ENCODE data around the gene TMEM132D. TPM values are rescaled to one million over a fixed set of nuclear protein-coding genes. Genes with fewer than 3 reads are reported as not detected.

TMEM132D gene
- polyA plus RNA-seq, 4 donors = 0.10 to 0.21 TPM; not detected in 2

DNA sequence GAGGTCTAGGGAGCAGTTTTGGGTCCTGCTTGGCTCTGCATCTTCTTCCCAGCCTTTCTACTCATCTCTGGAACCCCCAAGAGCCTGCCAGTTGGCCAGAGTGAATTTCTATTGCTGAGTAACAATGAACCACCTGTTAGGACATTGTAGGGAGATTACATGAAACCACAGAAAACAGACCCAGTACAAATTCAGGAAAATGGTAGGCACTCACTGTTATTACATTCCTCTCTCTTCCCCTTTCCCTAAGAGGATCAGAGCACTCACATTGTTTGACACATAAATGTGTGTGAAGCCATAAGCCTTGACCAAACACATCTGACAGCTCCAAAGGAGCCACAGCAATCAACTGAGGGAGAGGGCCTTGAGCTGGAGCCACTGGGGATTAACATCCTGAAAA lies 216.1 kb downstream of the TMEM132D start:
- H3K27me3 ChIP-seq (ENCODE audit: control insufficient read depth in 3 of 3, insufficient read depth in 3 of 3, low read length in 3 of 3) = no peaks in the 10 kb centered on the region
- H3K36me3 ChIP-seq (ENCODE audit: control insufficient read depth in 3 of 3, insufficient read depth in 2 of 3, low read depth in 1 of 3, low read length in 3 of 3) = no peaks in the 10 kb centered on the region
- no peaks in the 10 kb centered on the region for H3K4me1 ChIP-seq (ENCODE audit: control insufficient read depth in 3 of 3, insufficient read depth in 2 of 3, low read depth in 1 of 3, low read length in 2 of 3)
- no peak overlapping the region for H3K4me3 ChIP-seq (ENCODE audit: low read depth in 1 of 3, low read length in 3 of 3)
- peaks cover 0 to 12% of the 10 kb centered on the region in 2 donors for H3K9me3 ChIP-seq (ENCODE audit: control insufficient read depth in 2 of 2, insufficient read depth in 1 of 2, low read depth in 1 of 2, low read length in 1 of 2)
- no peak for DNase-seq
- FAIRE-seq = no peak
- no peak overlapping the region for H3K27ac ChIP-seq (ENCODE audit: low read depth in 1 of 3, low read length in 2 of 3)

DNA sequence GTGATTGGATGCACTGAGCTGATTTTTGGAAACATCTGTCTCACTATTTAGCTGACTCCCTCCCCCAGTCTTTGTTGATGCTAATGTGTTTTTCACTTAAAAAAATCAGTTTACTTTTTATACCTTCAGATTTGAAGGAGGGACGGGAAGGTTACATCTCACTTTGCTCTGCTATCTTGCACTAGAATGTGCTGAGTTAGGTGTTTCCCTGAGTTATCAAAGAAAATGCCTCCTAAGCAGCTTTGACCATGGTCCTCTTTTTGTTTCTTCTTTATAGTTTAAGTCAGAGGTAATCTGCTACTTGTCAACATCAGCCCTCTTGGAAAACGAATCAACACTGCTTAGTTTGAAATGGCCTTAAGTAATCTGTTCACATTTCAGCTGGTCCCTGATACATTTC lies 222.0 kb downstream of the TMEM132D start:
- 57 to 73% (median 60%) methylated on average over 2 of the region's 2 CpGs for WGBS, 3 donors
- Histone ChIP-seq H3K9me3 (ENCODE audit: control insufficient read depth in 2 of 2, insufficient read depth in 1 of 2, low read depth in 1 of 2, low read length in 1 of 2) (peaks cover 0 to 25% of the 10 kb centered on the region in 2 donors), H3K27me3 (ENCODE audit: control insufficient read depth in 3 of 3, insufficient read depth in 3 of 3, low read length in 3 of 3) (no peaks in the 10 kb centered on the region), H3K4me3 (ENCODE audit: low read depth in 1 of 3, low read length in 3 of 3) (no peak overlapping the region), H3K27ac (ENCODE audit: low read depth in 1 of 3, low read length in 2 of 3) (no peak overlapping the region), H3K4me1 (ENCODE audit: control insufficient read depth in 3 of 3, insufficient read depth in 2 of 3, low read depth in 1 of 3, low read length in 2 of 3) (no peaks in the 10 kb centered on the region), H3K36me3 (ENCODE audit: control insufficient read depth in 3 of 3, insufficient read depth in 2 of 3, low read depth in 1 of 3, low read length in 3 of 3) (no peaks in the 10 kb centered on the region)
- DNase-seq = no peak
- no peak for FAIRE-seq

DNA sequence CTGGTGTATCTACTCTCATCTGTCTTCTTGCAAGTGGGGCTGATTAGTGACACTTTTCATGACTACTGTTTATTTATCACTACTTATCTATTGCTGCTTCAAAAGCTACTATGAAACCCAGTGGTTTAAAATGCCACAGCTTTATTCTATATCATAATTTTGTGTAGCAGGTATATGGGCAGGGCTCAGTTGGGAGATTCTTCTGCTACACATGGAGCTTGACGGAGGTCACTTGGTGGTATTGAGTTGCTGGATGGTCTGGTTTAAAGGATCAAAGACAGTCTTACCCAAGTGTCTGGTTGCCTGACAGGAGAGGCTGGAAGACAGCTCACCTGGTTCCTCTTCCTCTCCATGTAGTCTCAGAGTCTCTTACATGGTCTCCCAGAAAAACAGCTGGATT lies 222.7 kb downstream of the TMEM132D start:
- Histone ChIP-seq H3K36me3 (ENCODE audit: control insufficient read depth in 3 of 3, insufficient read depth in 2 of 3, low read depth in 1 of 3, low read length in 3 of 3) (no peaks in the 10 kb centered on the region), H3K9me3 (ENCODE audit: control insufficient read depth in 2 of 2, insufficient read depth in 1 of 2, low read depth in 1 of 2, low read length in 1 of 2) (peaks cover 0 to 25% of the 10 kb centered on the region in 2 donors), H3K4me1 (ENCODE audit: control insufficient read depth in 3 of 3, insufficient read depth in 2 of 3, low read depth in 1 of 3, low read length in 2 of 3) (no peaks in the 10 kb centered on the region), H3K27ac (ENCODE audit: low read depth in 1 of 3, low read length in 2 of 3) (no peak overlapping the region), H3K27me3 (ENCODE audit: control insufficient read depth in 3 of 3, insufficient read depth in 3 of 3, low read length in 3 of 3) (no peaks in the 10 kb centered on the region), H3K4me3 (ENCODE audit: low read depth in 1 of 3, low read length in 3 of 3) (no peak overlapping the region)
- 81 to 89% (median 86%) methylated on average over 1 of the region's 1 CpG for WGBS, 3 donors
- DNase-seq (no peak), FAIRE-seq (no peak)

DNA sequence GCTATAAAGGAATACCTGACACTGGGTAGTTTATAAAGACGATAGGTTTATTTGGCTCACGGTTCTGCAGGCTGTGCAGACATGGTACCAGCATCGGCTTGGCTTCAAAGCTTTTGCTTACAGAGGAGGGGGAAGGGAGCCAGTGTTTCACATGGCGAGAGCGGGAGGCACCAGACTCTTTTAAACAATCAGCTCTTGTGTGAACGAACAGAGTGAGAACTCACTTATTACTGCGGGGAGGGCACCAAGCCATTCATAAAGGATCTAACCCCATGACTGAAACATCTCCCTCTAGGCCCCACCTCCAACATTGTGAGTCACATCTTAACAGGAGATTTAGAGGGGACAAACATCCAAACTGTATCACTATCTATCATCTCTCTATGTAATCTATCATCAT lies 227.4 kb downstream of the TMEM132D start:
- no peaks in the 10 kb centered on the region for H3K27me3 ChIP-seq (ENCODE audit: control insufficient read depth in 3 of 3, insufficient read depth in 3 of 3, low read length in 3 of 3)
- no peak overlapping the region for H3K27ac ChIP-seq (ENCODE audit: low read depth in 1 of 3, low read length in 2 of 3)
- 81 to 85% (median 82%) methylated on average over 7 of the region's 7 CpGs for WGBS, 3 donors
- FAIRE-seq (no peak), DNase-seq (no peak)
- no peaks in the 10 kb centered on the region for H3K4me1 ChIP-seq (ENCODE audit: control insufficient read depth in 3 of 3, insufficient read depth in 2 of 3, low read depth in 1 of 3, low read length in 2 of 3)
- H3K9me3 ChIP-seq (ENCODE audit: control insufficient read depth in 2 of 2, insufficient read depth in 1 of 2, low read depth in 1 of 2, low read length in 1 of 2) = peaks cover 0 to 6% of the 10 kb centered on the region in 2 donors
- no peaks in the 10 kb centered on the region for H3K36me3 ChIP-seq (ENCODE audit: control insufficient read depth in 3 of 3, insufficient read depth in 2 of 3, low read depth in 1 of 3, low read length in 3 of 3)
- no peak overlapping the region for H3K4me3 ChIP-seq (ENCODE audit: low read depth in 1 of 3, low read length in 3 of 3)

DNA sequence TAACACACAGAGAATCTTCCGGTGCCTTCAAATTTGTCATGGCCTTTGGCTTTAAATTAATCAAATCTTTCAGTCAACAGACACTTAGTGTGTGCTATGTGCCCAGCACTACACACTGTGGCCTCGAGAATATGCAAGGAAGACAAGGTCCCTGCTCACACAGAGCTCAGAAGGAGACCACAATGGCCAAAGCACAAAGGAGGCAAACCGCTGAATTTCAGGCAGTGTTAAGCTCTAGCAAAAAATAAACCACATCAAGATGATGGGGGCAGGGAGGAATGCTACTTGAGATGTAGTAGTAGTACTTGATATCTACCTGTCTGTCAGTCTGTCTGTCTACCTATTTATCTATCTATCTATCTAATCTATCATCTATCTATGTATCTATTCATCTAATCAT lies 227.9 kb downstream of the TMEM132D start:
- FAIRE-seq (no peak), DNase-seq (no peak)
- Histone ChIP-seq H3K36me3 (ENCODE audit: control insufficient read depth in 3 of 3, insufficient read depth in 2 of 3, low read depth in 1 of 3, low read length in 3 of 3) (no peaks in the 10 kb centered on the region), H3K27ac (ENCODE audit: low read depth in 1 of 3, low read length in 2 of 3) (no peak overlapping the region), H3K4me3 (ENCODE audit: low read depth in 1 of 3, low read length in 3 of 3) (no peak overlapping the region), H3K4me1 (ENCODE audit: control insufficient read depth in 3 of 3, insufficient read depth in 2 of 3, low read depth in 1 of 3, low read length in 2 of 3) (no peaks in the 10 kb centered on the region), H3K9me3 (ENCODE audit: control insufficient read depth in 2 of 2, insufficient read depth in 1 of 2, low read depth in 1 of 2, low read length in 1 of 2) (peaks cover 0 to 5% of the 10 kb centered on the region in 2 donors), H3K27me3 (ENCODE audit: control insufficient read depth in 3 of 3, insufficient read depth in 3 of 3, low read length in 3 of 3) (no peaks in the 10 kb centered on the region)
- WGBS, 3 donors = 71 to 80% (median 75%) methylated on average over 3 of the region's 3 CpGs

DNA sequence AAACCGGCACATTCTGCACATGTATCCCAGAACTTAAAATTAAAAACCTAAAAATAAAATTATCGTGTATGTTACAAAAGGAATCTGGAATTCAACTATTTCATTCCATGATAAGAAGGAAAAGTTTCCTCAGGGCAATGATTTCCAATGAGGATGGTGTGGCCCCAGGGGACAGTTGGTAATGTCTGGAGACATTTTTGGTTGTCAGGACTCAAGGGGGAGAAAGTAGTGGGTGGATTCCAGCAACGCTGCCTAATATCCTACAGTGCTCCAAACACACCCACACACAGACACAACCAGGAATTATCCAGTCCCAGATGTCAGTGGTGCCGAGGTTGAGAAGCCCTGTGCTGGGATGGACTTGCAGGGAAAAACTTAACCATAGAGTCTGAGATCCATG lies 228.3 kb downstream of the TMEM132D start:
- 64 to 95% (median 68%) methylated on average over 4 of the region's 4 CpGs for WGBS, 3 donors
- H3K9me3 ChIP-seq (ENCODE audit: control insufficient read depth in 2 of 2, insufficient read depth in 1 of 2, low read depth in 1 of 2, low read length in 1 of 2) = peaks cover 0 to 3% of the 10 kb centered on the region in 2 donors
- FAIRE-seq (no peak), DNase-seq (no peak)
- no peak overlapping the region for H3K27ac ChIP-seq (ENCODE audit: low read depth in 1 of 3, low read length in 2 of 3)
- H3K4me1 ChIP-seq (ENCODE audit: control insufficient read depth in 3 of 3, insufficient read depth in 2 of 3, low read depth in 1 of 3, low read length in 2 of 3) = no peaks in the 10 kb centered on the region
- no peaks in the 10 kb centered on the region for H3K27me3 ChIP-seq (ENCODE audit: control insufficient read depth in 3 of 3, insufficient read depth in 3 of 3, low read length in 3 of 3)
- no peak overlapping the region for H3K4me3 ChIP-seq (ENCODE audit: low read depth in 1 of 3, low read length in 3 of 3)
- H3K36me3 ChIP-seq (ENCODE audit: control insufficient read depth in 3 of 3, insufficient read depth in 2 of 3, low read depth in 1 of 3, low read length in 3 of 3) = no peaks in the 10 kb centered on the region

DNA sequence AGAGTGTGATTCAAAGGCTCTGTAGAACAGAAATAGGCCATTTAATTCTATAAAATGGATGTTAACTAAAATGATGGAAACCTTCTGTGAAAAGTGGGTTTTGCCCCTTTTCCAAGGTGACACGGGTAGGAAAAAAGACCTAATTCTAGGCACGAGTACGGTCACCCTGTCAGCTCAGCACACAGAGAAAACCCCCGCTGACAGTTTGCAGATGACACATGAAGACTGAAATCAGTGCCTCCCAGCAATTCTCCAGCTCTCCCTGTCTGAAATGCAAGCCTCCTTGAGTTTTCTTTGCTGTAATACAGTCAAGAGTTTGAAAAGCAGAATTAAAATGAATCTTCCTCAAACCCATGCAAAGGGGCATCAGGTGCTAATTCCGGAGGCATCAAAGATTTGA lies 230.0 kb downstream of the TMEM132D start:
- H3K27me3 ChIP-seq (ENCODE audit: control insufficient read depth in 3 of 3, insufficient read depth in 3 of 3, low read length in 3 of 3) = no peaks in the 10 kb centered on the region
- DNase-seq = no peak
- peaks cover 0 to 3% of the 10 kb centered on the region in 2 donors for H3K9me3 ChIP-seq (ENCODE audit: control insufficient read depth in 2 of 2, insufficient read depth in 1 of 2, low read depth in 1 of 2, low read length in 1 of 2)
- no peaks in the 10 kb centered on the region for H3K36me3 ChIP-seq (ENCODE audit: control insufficient read depth in 3 of 3, insufficient read depth in 2 of 3, low read depth in 1 of 3, low read length in 3 of 3)
- no peak overlapping the region for H3K4me3 ChIP-seq (ENCODE audit: low read depth in 1 of 3, low read length in 3 of 3)
- no peak for FAIRE-seq
- WGBS, 3 donors = 72 to 79% (median 78%) methylated on average over 5 of the region's 5 CpGs
- no peak overlapping the region for H3K27ac ChIP-seq (ENCODE audit: low read depth in 1 of 3, low read length in 2 of 3)
- H3K4me1 ChIP-seq (ENCODE audit: control insufficient read depth in 3 of 3, insufficient read depth in 2 of 3, low read depth in 1 of 3, low read length in 2 of 3) = no peaks in the 10 kb centered on the region

DNA sequence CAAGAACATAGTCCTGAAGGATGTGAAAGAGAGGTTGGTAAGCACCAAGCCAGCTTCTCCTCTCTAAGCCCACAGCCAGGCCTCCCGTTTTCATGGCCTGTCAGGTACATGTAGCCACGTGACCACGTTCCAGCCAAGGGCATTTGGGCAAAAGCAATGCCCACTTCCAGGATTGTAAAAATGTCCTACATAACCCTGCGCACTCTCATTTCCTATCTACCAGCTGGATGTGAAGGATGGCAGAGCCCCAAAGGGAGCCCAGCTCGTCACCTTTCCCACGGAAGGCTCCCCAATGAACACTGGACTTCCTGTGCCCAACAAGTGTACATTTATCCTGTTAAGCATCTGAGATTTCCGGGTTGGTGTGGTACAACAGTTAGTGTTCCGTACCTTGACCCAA lies 231.7 kb downstream of the TMEM132D start:
- FAIRE-seq (no peak), DNase-seq (no peak)
- no peak overlapping the region for H3K4me3 ChIP-seq (ENCODE audit: low read depth in 1 of 3, low read length in 3 of 3)
- H3K4me1 ChIP-seq (ENCODE audit: control insufficient read depth in 3 of 3, insufficient read depth in 2 of 3, low read depth in 1 of 3, low read length in 2 of 3) = no peaks in the 10 kb centered on the region
- WGBS, 3 donors = 66 to 84% (median 69%) methylated on average over 8 of the region's 8 CpGs
- H3K27me3 ChIP-seq (ENCODE audit: control insufficient read depth in 3 of 3, insufficient read depth in 3 of 3, low read length in 3 of 3) = no peaks in the 10 kb centered on the region
- H3K9me3 ChIP-seq (ENCODE audit: control insufficient read depth in 2 of 2, insufficient read depth in 1 of 2, low read depth in 1 of 2, low read length in 1 of 2) = peaks cover 0 to 3% of the 10 kb centered on the region in 2 donors
- no peak overlapping the region for H3K27ac ChIP-seq (ENCODE audit: low read depth in 1 of 3, low read length in 2 of 3)
- H3K36me3 ChIP-seq (ENCODE audit: control insufficient read depth in 3 of 3, insufficient read depth in 2 of 3, low read depth in 1 of 3, low read length in 3 of 3) = no peaks in the 10 kb centered on the region

DNA sequence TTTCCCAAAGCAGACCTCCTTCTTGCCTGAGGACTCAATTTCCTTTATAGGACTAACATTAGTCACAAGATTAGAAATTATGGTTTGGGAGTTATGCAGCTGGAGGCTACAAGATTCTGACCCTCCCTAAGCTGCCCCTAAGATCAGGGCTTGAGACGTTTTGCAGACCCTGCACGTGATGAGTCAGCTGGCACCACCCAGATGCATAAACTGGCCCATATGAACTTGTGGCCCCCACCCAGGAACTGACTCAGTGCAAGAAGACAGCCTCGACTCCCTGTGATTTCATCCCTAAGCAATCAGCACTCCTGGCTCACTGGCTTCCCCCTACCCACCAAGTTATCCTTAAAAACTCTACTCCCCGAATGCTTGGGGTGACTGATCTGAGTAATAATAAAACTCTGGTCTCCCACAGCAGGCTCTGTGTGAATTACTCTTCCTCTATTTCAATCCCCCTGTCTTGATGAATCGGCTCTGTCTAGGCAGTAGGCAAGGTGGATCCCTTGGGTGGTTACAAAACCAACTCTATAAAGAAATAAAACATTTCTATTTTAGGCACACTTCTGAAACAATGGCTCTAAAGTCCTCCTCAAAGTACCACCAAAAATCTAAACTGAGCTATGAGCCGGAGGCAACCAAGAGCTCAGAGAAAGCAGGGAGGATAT lies 233.4 kb downstream of the TMEM132D start:
- no peak overlapping the region for H3K4me3 ChIP-seq (ENCODE audit: low read depth in 1 of 3, low read length in 3 of 3)
- FAIRE-seq (no peak), DNase-seq (no peak)
- H3K4me1 ChIP-seq (ENCODE audit: control insufficient read depth in 3 of 3, insufficient read depth in 2 of 3, low read depth in 1 of 3, low read length in 2 of 3) = no peaks in the 10 kb centered on the region
- WGBS, 3 donors = 66 to 72% (median 68%) methylated on average over 6 of the region's 6 CpGs
- H3K27me3 ChIP-seq (ENCODE audit: control insufficient read depth in 3 of 3, insufficient read depth in 3 of 3, low read length in 3 of 3) = no peaks in the 10 kb centered on the region
- H3K27ac ChIP-seq (ENCODE audit: low read depth in 1 of 3, low read length in 2 of 3) = no peak overlapping the region
- H3K36me3 ChIP-seq (ENCODE audit: control insufficient read depth in 3 of 3, insufficient read depth in 2 of 3, low read depth in 1 of 3, low read length in 3 of 3) = no peaks in the 10 kb centered on the region
- H3K9me3 ChIP-seq (ENCODE audit: control insufficient read depth in 2 of 2, insufficient read depth in 1 of 2, low read depth in 1 of 2, low read length in 1 of 2) = peaks cover 0 to 3% of the 10 kb centered on the region in 2 donors
